Left ventricle myocardium inferior (tissue), 1 donor: ENCODE data around the gene FAM241A. TPM values are rescaled to one million over a fixed set of nuclear protein-coding genes. Genes with fewer than 3 reads are reported as not detected.

Experiments
- DNase-seq: peaks from one replicate; pipeline ENCODE4 v3.0.0-alpha.2; 2020
- H3K27ac ChIP-seq: fragments of 200-600 bp; replicated peaks from 2 replicates; pipeline ENCODE4 v1.8.0; 2021
- H3K27me3 ChIP-seq: fragments of 200-600 bp; 2 replicates; pipeline ENCODE4 v1.8.0; 2021; ENCODE audit warnings: low read depth
- H3K36me3 ChIP-seq: fragments of 200-600 bp; 2 replicates; pipeline ENCODE4 v1.8.0; 2021
- H3K4me1 ChIP-seq: fragments of 200-600 bp; 2 replicates; pipeline ENCODE4 v1.8.0; 2021
- H3K4me3 ChIP-seq: fragments of 200-600 bp; 2 replicates; pipeline ENCODE4 v1.8.0; 2021; ENCODE audit warnings: mild to moderate bottlenecking, moderate library complexity
- H3K9me3 ChIP-seq: fragments of 200-600 bp; replicated peaks from 2 replicates; pipeline ENCODE4 v1.8.0; 2021
- CTCF ChIP-seq: fragments of 200-600 bp; IDR thresholded peaks from 2 replicates; pipeline ENCODE4 v1.8.0; 2021; ENCODE audit warnings: antibody characterized with exemption, mild to moderate bottlenecking, borderline replicate concordance
- intact Hi-C: fragments of 100-400 bp; cut with micrococcal nuclease; formaldehyde crosslinking; loops from one replicate; pipeline ENCODE4 v1.11.0; 2022
- long read RNA-seq: library from polyadenylated mRNA; unstranded; transcript quantifications from one replicate; pipeline ENCODE4 v2.0.0, GENCODE V29; 2021
- total RNA-seq: library from RNA; stranded (reverse); fragmentation: NEBNext Ultra II Directional; extraction: Animal tissue kit (Norgen Biotek cat#: 25700); gene quantifications from one replicate; pipeline ENCODE4 v1.2.1, GENCODE V29; 2021
- donor health status: DM: no; HTN: yes; CAD: no; lungs with severe emphysema.

FAM241A gene
- total RNA-seq = 7.6 TPM
- long read RNA-seq, full-length matches to known transcripts = 178 of 184 reads
- long read RNA-seq, partial matches to known transcripts = 1 of 184 reads
- long read RNA-seq, other reads (novel, unspliced or antisense) = 5 of 184 reads

- no peaks in the 10 kb centered on the region for H3K36me3 ChIP-seq
- no peak for TF ChIP-seq CTCF
- peak within 1 kb of the TSS; percentile 96 for H3K27ac ChIP-seq
- peak; percentile 89 for DNase-seq
- intact Hi-C loops = no loop called here
- peaks cover 73% of the 10 kb centered on the region for H3K4me1 ChIP-seq
- H3K27me3 ChIP-seq = no peaks in the 10 kb centered on the region
- no peaks in the 10 kb centered on the region for H3K9me3 ChIP-seq
- H3K4me3 ChIP-seq = peak within 1 kb of the TSS; percentile 79
These were observed at the start of gene FAM241A for GRCh38 chr4:112145326-112145789. FAM241A (plus strand) TSS chr4:112145454; CDS start chr4:112145581, 127 bp downstream.

GRCh38 chr4:112098841-112099530, 46.3 kb upstream of the FAM241A start:
- Histone ChIP-seq H3K4me1 (peaks cover 10% of the 10 kb centered on the region), H3K36me3 (no peaks in the 10 kb centered on the region), H3K27ac (no peak overlapping the region), H3K27me3 (no peaks in the 10 kb centered on the region), H3K4me3 (no peak overlapping the region), H3K9me3 (no peaks in the 10 kb centered on the region)
- DNase-seq = no peak
- TF ChIP-seq CTCF = no peak
- intact Hi-C loops = loop anchor here (2.0 kb wide), 1 partner anchor 136 kb away; no protein-coding TSS in a partner anchor

- no peak for DNase-seq
- peak; percentile 80 for TF ChIP-seq CTCF
- Histone ChIP-seq H3K4me1 (peaks cover 10% of the 10 kb centered on the region), H3K27ac (no peak overlapping the region), H3K27me3 (no peaks in the 10 kb centered on the region), H3K36me3 (no peaks in the 10 kb centered on the region), H3K9me3 (no peaks in the 10 kb centered on the region), H3K4me3 (no peak overlapping the region)
- intact Hi-C loops = loop anchor here (2.0 kb wide), 1 partner anchor 135 kb away; no protein-coding TSS in a partner anchor
These were observed 45.5 kb upstream of the FAM241A start for GRCh38 chr4:112099701-112100297.

GRCh38 chr4:112102875-112103370, 42.3 kb upstream of the FAM241A start:
- peak overlapping the region; percentile 42 for H3K27ac ChIP-seq
- H3K9me3 ChIP-seq = no peaks in the 10 kb centered on the region
- no peak for DNase-seq
- TF ChIP-seq CTCF = no peak
- H3K27me3 ChIP-seq = no peaks in the 10 kb centered on the region
- no peak overlapping the region for H3K4me3 ChIP-seq
- H3K36me3 ChIP-seq = no peaks in the 10 kb centered on the region
- H3K4me1 ChIP-seq = peaks cover 10% of the 10 kb centered on the region
- intact Hi-C loops = no loop called here

GRCh38 chr4:112105201-112105969, 39.9 kb upstream of the FAM241A start:
- Histone ChIP-seq H3K27ac (no peak overlapping the region), H3K4me3 (no peak overlapping the region), H3K27me3 (no peaks in the 10 kb centered on the region), H3K4me1 (peaks cover 12% of the 10 kb centered on the region), H3K9me3 (no peaks in the 10 kb centered on the region), H3K36me3 (no peaks in the 10 kb centered on the region)
- TF ChIP-seq CTCF = no peak
- no peak for DNase-seq
- intact Hi-C loops = no loop called here
